GM12878 (cell line): ENCODE measurements around the gene LMOD1.

Source experiments
- FOXM1 ChIP-seq: IDR thresholded peaks from 2 replicates; pipeline ENCODE4 v1.6.1; 2012; ENCODE audit warnings: low read depth, mild to moderate bottlenecking, inconsistent platforms, low read length, moderate library complexity
- HDGF ChIP-seq: fragments of 450-650 bp; IDR thresholded peaks from 2 replicates; pipeline ENCODE4 v1.6.1; 2016; ENCODE audit warnings: antibody characterized with exemption
- IRF3 ChIP-seq: fragments of 450-650 bp; IDR thresholded peaks from 2 replicates; pipeline ENCODE4 v1.6.1; 2014; ENCODE audit warnings: mild to moderate bottlenecking
- JUNB ChIP-seq: IDR thresholded peaks from 2 replicates; pipeline ENCODE4 v1.6.1; 2016; ENCODE audit warnings: antibody characterized with exemption, mild to moderate bottlenecking
- NFYB ChIP-seq: IDR thresholded peaks from 2 replicates; pipeline ENCODE4 v1.6.1; 2011; ENCODE audit warnings: low read depth, mild to moderate bottlenecking, low read length, improper control_type of control experiment, moderate library complexity; ENCODE audit not compliant: insufficient read depth
- PAX5 ChIP-seq: IDR thresholded peaks from 2 replicates; pipeline ENCODE4 v1.6.1; 2011; ENCODE audit warnings: low read depth, low read length, borderline replicate concordance
- RBBP5 ChIP-seq: fragments of 200-600 bp; sonication (generic); conservative IDR thresholded peaks from 2 replicates; pipeline ENCODE4 v1.6.1; 2016
- SMC3 ChIP-seq: IDR thresholded peaks from 2 replicates; pipeline ENCODE4 v1.6.1; 2011; ENCODE audit warnings: low read length, improper control_type of control experiment, borderline replicate concordance
- ZBTB4 ChIP-seq: fragments of 450-650 bp; formaldehyde crosslinking; IDR thresholded peaks from 2 replicates; pipeline ENCODE4 v1.4.0; 2022; ENCODE audit warnings: mild to moderate bottlenecking, moderate library complexity
- ZNF24 ChIP-seq: fragments of 450-650 bp; IDR thresholded peaks from 2 replicates; pipeline ENCODE4 v1.6.1; 2017; ENCODE audit warnings: antibody characterized with exemption, mild to moderate bottlenecking
- TF ChIP-seq, protein P1 (sequence below), 3 experiments: IDR thresholded peaks in 2 of 3; conservative IDR thresholded peaks in 1 of 3; 2 replicates each; pipeline ENCODE4 v1.5.1; 2011; ENCODE audit warnings: low read depth in 3 of 3, low read length in 3 of 3, mild to moderate bottlenecking in 3 of 3, control low read depth in 2 of 3, moderate library complexity in 2 of 3, inconsistent platforms in 1 of 3, mixed read lengths in 1 of 3; ENCODE audit not compliant: control insufficient read depth in 2 of 3, insufficient read depth in 1 of 3; ENCODE audit errors: extremely low read depth in 1 of 3
- TF ChIP-seq, protein P2 (sequence below): fragments of 450-650 bp; conservative IDR thresholded peaks from 2 replicates; pipeline ENCODE4 v1.6.1; 2017; ENCODE audit warnings: mild to moderate bottlenecking, moderate library complexity
- TF ChIP-seq, protein P3 (sequence below): IDR thresholded peaks from 2 replicates; pipeline ENCODE4 v1.6.1; 2012; ENCODE audit warnings: low read depth, low read length, improper control_type of control experiment

DNA sequence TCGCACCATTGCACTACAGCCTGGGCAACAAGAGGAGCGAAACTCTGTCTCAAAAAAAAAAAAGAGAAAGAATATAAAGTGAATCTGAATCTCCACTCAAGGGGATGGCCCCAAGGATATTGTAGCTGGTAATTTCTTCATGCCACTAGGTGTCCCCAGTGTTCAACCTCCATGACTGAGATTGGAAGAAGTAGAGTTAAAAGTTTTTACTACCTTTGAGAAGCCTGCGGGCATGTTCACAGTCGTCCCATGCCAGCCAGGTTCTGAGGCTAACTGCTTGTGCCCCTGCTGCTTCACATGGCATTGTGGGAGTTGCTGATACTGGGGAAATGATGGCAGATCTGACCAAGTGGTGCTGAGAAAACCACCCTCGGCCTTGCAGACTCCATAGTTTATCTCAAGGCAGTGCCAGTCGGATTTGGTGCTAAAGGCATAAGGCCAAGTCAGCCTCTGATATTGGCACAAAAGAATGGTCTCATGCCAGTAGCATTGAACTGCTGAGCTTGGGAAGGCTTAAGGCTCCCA lies 68.4 kb downstream of the LMOD1 start:
- no peak for TF ChIP-seq FOXM1
- no peak for TF ChIP-seq ZNF24
- peak; percentile 48; the same call in 1 of the 2 replicates for TF ChIP-seq PAX5
- no peak for TF ChIP-seq HDGF
- TF ChIP-seq RBBP5, result no peak
- TF ChIP-seq, protein P1, sequence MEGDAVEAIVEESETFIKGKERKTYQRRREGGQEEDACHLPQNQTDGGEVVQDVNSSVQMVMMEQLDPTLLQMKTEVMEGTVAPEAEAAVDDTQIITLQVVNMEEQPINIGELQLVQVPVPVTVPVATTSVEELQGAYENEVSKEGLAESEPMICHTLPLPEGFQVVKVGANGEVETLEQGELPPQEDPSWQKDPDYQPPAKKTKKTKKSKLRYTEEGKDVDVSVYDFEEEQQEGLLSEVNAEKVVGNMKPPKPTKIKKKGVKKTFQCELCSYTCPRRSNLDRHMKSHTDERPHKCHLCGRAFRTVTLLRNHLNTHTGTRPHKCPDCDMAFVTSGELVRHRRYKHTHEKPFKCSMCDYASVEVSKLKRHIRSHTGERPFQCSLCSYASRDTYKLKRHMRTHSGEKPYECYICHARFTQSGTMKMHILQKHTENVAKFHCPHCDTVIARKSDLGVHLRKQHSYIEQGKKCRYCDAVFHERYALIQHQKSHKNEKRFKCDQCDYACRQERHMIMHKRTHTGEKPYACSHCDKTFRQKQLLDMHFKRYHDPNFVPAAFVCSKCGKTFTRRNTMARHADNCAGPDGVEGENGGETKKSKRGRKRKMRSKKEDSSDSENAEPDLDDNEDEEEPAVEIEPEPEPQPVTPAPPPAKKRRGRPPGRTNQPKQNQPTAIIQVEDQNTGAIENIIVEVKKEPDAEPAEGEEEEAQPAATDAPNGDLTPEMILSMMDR (IDR thresholded peaks at IDR 0.05 in 2 of 3, conservative IDR thresholded peaks at IDR 0.05 in 1 of 3; ENCODE audit: control insufficient read depth in 2 of 3, extremely low read depth in 1 of 3, insufficient read depth in 1 of 3, low read depth in 3 of 3, low read length in 3 of 3), result peak; percentile 52 to 68 (median 57)
- no peak for TF ChIP-seq NFYB
- peak; percentile 29; the same call in 1 of the 2 replicates for TF ChIP-seq SMC3
- TF ChIP-seq, protein P2, sequence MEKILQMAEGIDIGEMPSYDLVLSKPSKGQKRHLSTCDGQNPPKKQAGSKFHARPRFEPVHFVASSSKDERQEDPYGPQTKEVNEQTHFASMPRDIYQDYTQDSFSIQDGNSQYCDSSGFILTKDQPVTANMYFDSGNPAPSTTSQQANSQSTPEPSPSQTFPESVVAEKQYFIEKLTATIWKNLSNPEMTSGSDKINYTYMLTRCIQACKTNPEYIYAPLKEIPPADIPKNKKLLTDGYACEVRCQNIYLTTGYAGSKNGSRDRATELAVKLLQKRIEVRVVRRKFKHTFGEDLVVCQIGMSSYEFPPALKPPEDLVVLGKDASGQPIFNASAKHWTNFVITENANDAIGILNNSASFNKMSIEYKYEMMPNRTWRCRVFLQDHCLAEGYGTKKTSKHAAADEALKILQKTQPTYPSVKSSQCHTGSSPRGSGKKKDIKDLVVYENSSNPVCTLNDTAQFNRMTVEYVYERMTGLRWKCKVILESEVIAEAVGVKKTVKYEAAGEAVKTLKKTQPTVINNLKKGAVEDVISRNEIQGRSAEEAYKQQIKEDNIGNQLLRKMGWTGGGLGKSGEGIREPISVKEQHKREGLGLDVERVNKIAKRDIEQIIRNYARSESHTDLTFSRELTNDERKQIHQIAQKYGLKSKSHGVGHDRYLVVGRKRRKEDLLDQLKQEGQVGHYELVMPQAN, result no peak
- no peak for TF ChIP-seq ZBTB4 (CRISPR knock-in tag)
- no peak for TF ChIP-seq IRF3
- no peak for TF ChIP-seq JUNB
- TF ChIP-seq, protein P3, sequence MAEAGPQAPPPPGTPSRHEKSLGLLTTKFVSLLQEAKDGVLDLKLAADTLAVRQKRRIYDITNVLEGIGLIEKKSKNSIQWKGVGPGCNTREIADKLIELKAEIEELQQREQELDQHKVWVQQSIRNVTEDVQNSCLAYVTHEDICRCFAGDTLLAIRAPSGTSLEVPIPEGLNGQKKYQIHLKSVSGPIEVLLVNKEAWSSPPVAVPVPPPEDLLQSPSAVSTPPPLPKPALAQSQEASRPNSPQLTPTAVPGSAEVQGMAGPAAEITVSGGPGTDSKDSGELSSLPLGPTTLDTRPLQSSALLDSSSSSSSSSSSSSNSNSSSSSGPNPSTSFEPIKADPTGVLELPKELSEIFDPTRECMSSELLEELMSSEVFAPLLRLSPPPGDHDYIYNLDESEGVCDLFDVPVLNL, result no peak
